ENCODE results near the gene THEM4. TPM values are rescaled to one million over a fixed set of nuclear protein-coding genes. Genes with fewer than 3 reads are reported as not detected.

The THEM4 gene
- total and polyA plus RNA-seq, 12 donors = 20.2 to 36.4 (median 26.8) TPM

- no peaks in the 10 kb centered on the region for H3K4me1 ChIP-seq (replicated peaks in 1 of 2)
- no peak overlapping the region for H3K27ac ChIP-seq
- no peak for TF ChIP-seq CTCF (IDR thresholded peaks at IDR 0.05)
- no peak for TF ChIP-seq POLR2A (IDR thresholded peaks at IDR 0.05)
- no peaks in the 10 kb centered on the region for H3K27me3 ChIP-seq
- DNase-seq = no peak
- WGBS, 4 donors = 47 to 76% (median 60%) methylated on average over 4 to 6 of the region's 6 CpGs
- H3K4me3 ChIP-seq = no peak overlapping the region
- no peaks in the 10 kb centered on the region for H3K9me3 ChIP-seq (replicated peaks in 1 of 3)
- no peaks in the 10 kb centered on the region for H3K36me3 ChIP-seq (replicated peaks in 1 of 2)
- intact Hi-C loops (cut with DNase I) = no loop called here
These were observed 9.7 kb upstream of the THEM4 start for GRCh38 chr1:151918819-151919610.

- intact Hi-C loops (cut with DNase I) = no loop called here
- TF ChIP-seq CTCF (IDR thresholded peaks at IDR 0.05) = no peak
- TF ChIP-seq POLR2A (IDR thresholded peaks at IDR 0.05) = no peak
- Histone ChIP-seq H3K36me3 (replicated peaks in 1 of 2) (no peaks in the 10 kb centered on the region), H3K4me3 (no peak overlapping the region), H3K27ac (no peak overlapping the region), H3K9me3 (replicated peaks in 1 of 3) (no peaks in the 10 kb centered on the region), H3K4me1 (replicated peaks in 1 of 2) (no peaks in the 10 kb centered on the region), H3K27me3 (no peaks in the 10 kb centered on the region)
- WGBS, 4 donors = 77 to 81% (median 80%) methylated on average over 3 of the region's 3 CpGs
- DNase-seq = no peak
These were observed 8.8 kb upstream of the THEM4 start for GRCh38 chr1:151918156-151918555.

- no peak overlapping the region for H3K4me3 ChIP-seq
- TF ChIP-seq POLR2A (IDR thresholded peaks at IDR 0.05) (no peak), CTCF (IDR thresholded peaks at IDR 0.05) (no peak)
- DNase-seq = no peak
- WGBS, 4 donors = 70 to 80% (median 74%) methylated on average over 7 of the region's 7 CpGs
- H3K4me1 ChIP-seq (replicated peaks in 1 of 2) = no peaks in the 10 kb centered on the region
- H3K27ac ChIP-seq = no peak overlapping the region
- no peaks in the 10 kb centered on the region for H3K9me3 ChIP-seq (replicated peaks in 1 of 3)
- intact Hi-C loops (cut with DNase I) = no loop called here
- H3K27me3 ChIP-seq = no peaks in the 10 kb centered on the region
- H3K36me3 ChIP-seq (replicated peaks in 1 of 2) = no peaks in the 10 kb centered on the region
These were observed 7.5 kb upstream of the THEM4 start for GRCh38 chr1:151916726-151917370.

GRCh38 chr1:151915061-151915686 is 5.9 kb upstream of the THEM4 start:
- H3K4me3 ChIP-seq = no peak overlapping the region
- H3K9me3 ChIP-seq (replicated peaks in 1 of 3) = no peaks in the 10 kb centered on the region
- H3K36me3 ChIP-seq (replicated peaks in 1 of 2) = no peaks in the 10 kb centered on the region
- TF ChIP-seq POLR2A (IDR thresholded peaks at IDR 0.05) (no peak), CTCF (IDR thresholded peaks at IDR 0.05) (no peak)
- DNase-seq = no peak
- no peak overlapping the region for H3K27ac ChIP-seq
- H3K4me1 ChIP-seq (replicated peaks in 1 of 2) = no peaks in the 10 kb centered on the region
- H3K27me3 ChIP-seq = no peaks in the 10 kb centered on the region
- intact Hi-C loops (cut with DNase I) = no loop called here
- 42 to 52% (median 46%) methylated on average over 1 of the region's 1 CpG for WGBS, 4 donors
